ENCODE results near the gene CETP. TPM values are rescaled to one million over a fixed set of nuclear protein-coding genes. Genes with fewer than 3 reads are reported as not detected.
A peak's percentile ranks its signal among the peaks of the same experiment; 100 is the strongest.
"Not testable (repeated sequence)": the region's sequence is repeated elsewhere in the genome, so short reads cannot be mapped to it uniquely, and the experiment has no call there.

The CETP gene
- total RNA-seq, 2 donors from 2014 or later: 0.36 TPM; not detected in 1

GRCh38 chr16:56970934-56971767, 9.4 kb downstream of the CETP start:
- H3K27ac Mint-ChIP-seq: no peak overlapping the region
- no peaks in the 10 kb centered on the region for H3K9me3 Mint-ChIP-seq
- peaks cover 28% of the 10 kb centered on the region for H3K4me1 Mint-ChIP-seq (ENCODE audit: low read depth)
- H3K27me3 Mint-ChIP-seq (ENCODE audit: low read depth): no peaks in the 10 kb centered on the region
- no peak for ATAC-seq (replicated peaks in 1 of 2)
- no peaks in the 10 kb centered on the region for H3K36me3 Mint-ChIP-seq (ENCODE audit: insufficient read depth in 2 of 2)
- no peak overlapping the region for H3K4me3 Mint-ChIP-seq
- no peak for DNase-seq

GRCh38 chr16:56971768-56972043, 10.0 kb downstream of the CETP start:
- Mint-ChIP-seq H3K4me3 (no peak overlapping the region), H3K27me3 (ENCODE audit: low read depth) (no peaks in the 10 kb centered on the region), H3K27ac (no peak overlapping the region)

GRCh38 chr16:56972403-56973293, 10.9 kb downstream of the CETP start:
- no peak overlapping the region for H3K27ac Mint-ChIP-seq
- H3K4me3 Mint-ChIP-seq: no peak overlapping the region
- H3K9me3 Mint-ChIP-seq: no peaks in the 10 kb centered on the region
- peaks cover 0 to 2% of the 10 kb centered on the region in 2 donors for H3K36me3 Mint-ChIP-seq (ENCODE audit: insufficient read depth in 2 of 2)
- no peak for ATAC-seq (replicated peaks in 1 of 2)
- no peaks in the 10 kb centered on the region for H3K27me3 Mint-ChIP-seq (ENCODE audit: low read depth)
- H3K4me1 Mint-ChIP-seq (ENCODE audit: low read depth): peaks cover 33% of the 10 kb centered on the region
- DNase-seq: no peak

More at GRCh38 chr16:56971768-56972043, 10.0 kb downstream of the CETP start:
- Mint-ChIP-seq H3K36me3 (ENCODE audit: insufficient read depth in 2 of 2) (peaks cover 0 to 2% of the 10 kb centered on the region in 2 donors), H3K9me3 (no peaks in the 10 kb centered on the region), H3K4me1 (ENCODE audit: low read depth) (peaks cover 33% of the 10 kb centered on the region)
- no peak for DNase-seq
- ATAC-seq (replicated peaks in 1 of 2): no peak

- DNase-seq (no peak), ATAC-seq (replicated peaks in 1 of 2) (no peak)
- H3K9me3 Mint-ChIP-seq: no peaks in the 10 kb centered on the region
- H3K27me3 Mint-ChIP-seq (ENCODE audit: low read depth): no peaks in the 10 kb centered on the region
- peaks cover 33% of the 10 kb centered on the region for H3K4me1 Mint-ChIP-seq (ENCODE audit: low read depth)
- H3K27ac Mint-ChIP-seq: no peak overlapping the region
- H3K4me3 Mint-ChIP-seq: no peak overlapping the region
- H3K36me3 Mint-ChIP-seq (ENCODE audit: insufficient read depth in 2 of 2): peaks cover 0 to 2% of the 10 kb centered on the region in 2 donors
Observed at GRCh38 chr16:56973294-56973689, 11.5 kb downstream of the CETP start.

GRCh38 chr16:56973899-56974298, 12.1 kb downstream of the CETP start:
- not testable (repeated sequence) for DNase-seq; H3K9me3 Mint-ChIP-seq; H3K36me3 Mint-ChIP-seq (ENCODE audit: insufficient read depth in 2 of 2); H3K27me3 Mint-ChIP-seq (ENCODE audit: low read depth); H3K27ac Mint-ChIP-seq; H3K4me3 Mint-ChIP-seq; ATAC-seq (replicated peaks in 1 of 2)
- H3K4me1 Mint-ChIP-seq (ENCODE audit: low read depth): peaks cover 33% of the 10 kb centered on the region

- Mint-ChIP-seq H3K4me3 (no peak overlapping the region), H3K27ac (no peak overlapping the region)
- peak in 1 of 2 donors; percentile 34 for ATAC-seq (replicated peaks in 1 of 2)
Observed at GRCh38 chr16:56974549-56975300, 13.0 kb downstream of the CETP start.

GRCh38 chr16:56975714-56976113, 14.0 kb downstream of the CETP start:
- H3K27ac Mint-ChIP-seq: no peak overlapping the region
- ATAC-seq (replicated peaks in 1 of 2) (peak in 1 of 2 donors; percentile 25), DNase-seq (no peak)
- H3K27me3 Mint-ChIP-seq (ENCODE audit: low read depth): no peaks in the 10 kb centered on the region
- H3K4me3 Mint-ChIP-seq: peak overlapping the region in 1 of 2 donors; percentile 16
- H3K4me1 Mint-ChIP-seq (ENCODE audit: low read depth): peaks cover 45% of the 10 kb centered on the region
- peaks cover 0 to 2% of the 10 kb centered on the region in 2 donors for H3K36me3 Mint-ChIP-seq (ENCODE audit: insufficient read depth in 2 of 2)
- no peaks in the 10 kb centered on the region for H3K9me3 Mint-ChIP-seq

More at GRCh38 chr16:56974549-56975300, 13.0 kb downstream of the CETP start:
- Mint-ChIP-seq H3K4me1 (ENCODE audit: low read depth) (peaks cover 36% of the 10 kb centered on the region), H3K9me3 (no peaks in the 10 kb centered on the region), H3K36me3 (ENCODE audit: insufficient read depth in 2 of 2) (peaks cover 0 to 2% of the 10 kb centered on the region in 2 donors), H3K27me3 (ENCODE audit: low read depth) (no peaks in the 10 kb centered on the region)
- no peak for DNase-seq

- no peak for ATAC-seq (replicated peaks in 1 of 2)
- Mint-ChIP-seq H3K36me3 (ENCODE audit: insufficient read depth in 2 of 2) (peaks cover 0 to 3% of the 10 kb centered on the region in 2 donors), H3K9me3 (no peaks in the 10 kb centered on the region), H3K27me3 (ENCODE audit: low read depth) (no peaks in the 10 kb centered on the region), H3K4me1 (ENCODE audit: low read depth) (peaks cover 61% of the 10 kb centered on the region), H3K4me3 (no peak overlapping the region), H3K27ac (no peak overlapping the region)
- no peak for DNase-seq
Observed at GRCh38 chr16:56977216-56977615, 15.5 kb downstream of the CETP start.

- peaks cover 68% of the 10 kb centered on the region for H3K4me1 Mint-ChIP-seq (ENCODE audit: low read depth)
- DNase-seq (no peak), ATAC-seq (replicated peaks in 1 of 2) (no peak)
- no peak overlapping the region for H3K4me3 Mint-ChIP-seq
- no peaks in the 10 kb centered on the region for H3K27me3 Mint-ChIP-seq (ENCODE audit: low read depth)
- peaks cover 5 to 9% of the 10 kb centered on the region in 2 donors for H3K36me3 Mint-ChIP-seq (ENCODE audit: insufficient read depth in 2 of 2)
- H3K27ac Mint-ChIP-seq: no peak overlapping the region
- no peaks in the 10 kb centered on the region for H3K9me3 Mint-ChIP-seq
Observed at GRCh38 chr16:56977823-56978430, 16.2 kb downstream of the CETP start.

GRCh38 chr16:56980201-56980535, 18.4 kb downstream of the CETP start:
- Mint-ChIP-seq H3K4me1 (ENCODE audit: low read depth) (peaks cover 69% of the 10 kb centered on the region), H3K4me3 (no peak overlapping the region), H3K27me3 (ENCODE audit: low read depth) (no peaks in the 10 kb centered on the region), H3K36me3 (ENCODE audit: insufficient read depth in 2 of 2) (peaks cover 8 to 17% of the 10 kb centered on the region in 2 donors), H3K9me3 (no peaks in the 10 kb centered on the region), H3K27ac (no peak overlapping the region)
- DNase-seq (no peak), ATAC-seq (replicated peaks in 1 of 2) (no peak)

- H3K36me3 Mint-ChIP-seq (ENCODE audit: insufficient read depth in 2 of 2): peaks cover 8 to 17% of the 10 kb centered on the region in 2 donors
Observed at GRCh38 chr16:56980792-56981724, 19.3 kb downstream of the CETP start.

More at GRCh38 chr16:56980792-56981724, 19.3 kb downstream of the CETP start:
- H3K9me3 Mint-ChIP-seq: no peaks in the 10 kb centered on the region
- no peaks in the 10 kb centered on the region for H3K27me3 Mint-ChIP-seq (ENCODE audit: low read depth)
- DNase-seq: no peak
- no peak for ATAC-seq (replicated peaks in 1 of 2)
- H3K27ac Mint-ChIP-seq: peak overlapping the region; percentile 75
- peaks cover 69% of the 10 kb centered on the region for H3K4me1 Mint-ChIP-seq (ENCODE audit: low read depth)
- peak overlapping the region in 1 of 2 donors; percentile 2 for H3K4me3 Mint-ChIP-seq
